OCI-M1 (cell line): Measurements from ENCODE around the gene PCED1A.
"Not testable (repeated sequence)": the region's sequence is repeated elsewhere in the genome, so short reads cannot be mapped to it uniquely, and the experiment has no call there.

Source experiments
- DNase-seq: peaks from one replicate; lab custom pipeline; 2025; lab: John Stamatoyannopoulos, UW

Gene PCED1A

GRCh38 chr20:2826655-2827054, 13.8 kb downstream of the PCED1A start:
- no peak for DNase-seq

- DNase-seq, result no peak
These were observed 14.7 kb downstream of the PCED1A start for GRCh38 chr20:2825761-2826160.

GRCh38 chr20:2822073-2822472, 18.4 kb downstream of the PCED1A start:
- DNase-seq, result peak; percentile 80

GRCh38 chr20:2820896-2821869, 19.3 kb downstream of the PCED1A start:
- no peak for DNase-seq

- no peak for DNase-seq
These were observed 20.2 kb downstream of the PCED1A start for GRCh38 chr20:2820084-2820895.

- DNase-seq, result no peak
These were observed 22.4 kb downstream of the PCED1A start for GRCh38 chr20:2817891-2818595.

GRCh38 chr20:2817341-2817726, 23.1 kb downstream of the PCED1A start:
- no peak for DNase-seq

GRCh38 chr20:2816583-2817340, 23.7 kb downstream of the PCED1A start:
- DNase-seq, result no peak

- no peak for DNase-seq
These were observed 24.3 kb downstream of the PCED1A start, which contains the start of gene TMEM239 for GRCh38 chr20:2816030-2816582. TMEM239 (plus strand) TSS chr20:2816364; CDS start chr20:2816555, 191 bp downstream.

GRCh38 chr20:2815242-2815900, 25.1 kb downstream of the PCED1A start:
- DNase-seq, result no peak

GRCh38 chr20:2814587-2815051, 25.8 kb downstream of the PCED1A start, which contains the start of gene C20orf141:
C20orf141 (plus strand) TSS chr20:2814987; CDS start chr20:2815185, 198 bp downstream.
- peak; percentile 68 for DNase-seq

- no peak for DNase-seq
These were observed 26.4 kb downstream of the PCED1A start for GRCh38 chr20:2814076-2814475.

- DNase-seq, result no peak
These were observed 28.3 kb downstream of the PCED1A start for GRCh38 chr20:2812189-2812588.

GRCh38 chr20:2809690-2810089, 30.8 kb downstream of the PCED1A start:
- DNase-seq, result no peak

- not testable (repeated sequence) for DNase-seq
These were observed 32.5 kb downstream of the PCED1A start for GRCh38 chr20:2807929-2808328.

GRCh38 chr20:2807019-2807418, 33.4 kb downstream of the PCED1A start:
- no peak for DNase-seq

- DNase-seq, result no peak
These were observed 34.1 kb downstream of the PCED1A start for GRCh38 chr20:2806351-2806701.

GRCh38 chr20:2805689-2806350, 34.6 kb downstream of the PCED1A start:
- DNase-seq, result no peak

- no peak for DNase-seq
These were observed 35.4 kb downstream of the PCED1A start for GRCh38 chr20:2804852-2805688.
